ENCODE measurements around the gene NEMF. TPM values are rescaled to one million over a fixed set of nuclear protein-coding genes. Genes with fewer than 3 reads are reported as not detected.
A peak's percentile ranks its signal among the peaks of the same experiment; 100 is the strongest.

NEMF gene
- total RNA-seq, 1 donor from 2014 or later = 83.0 TPM

- no peak overlapping the region for H3K27ac ChIP-seq
- H4K20me1 ChIP-seq (ENCODE audit: low read depth) = peaks cover 19% of the 10 kb centered on the region
- H3K36me3 Mint-ChIP-seq = peaks cover 4% of the 10 kb centered on the region
- no peak overlapping the region for H2AFZ ChIP-seq (replicated peaks)
- H3K9ac ChIP-seq = no peak overlapping the region
- H3K9me3 Mint-ChIP-seq = no peaks in the 10 kb centered on the region
- H3K4me1 Mint-ChIP-seq = peaks cover 30% of the 10 kb centered on the region
- H3K4me1 ChIP-seq = peaks cover 20% of the 10 kb centered on the region
- no peaks in the 10 kb centered on the region for H3K27me3 ChIP-seq
- peaks cover 2% of the 10 kb centered on the region for H3K27me3 Mint-ChIP-seq (ENCODE audit: insufficient read depth, low read depth)
- H3K4me2 ChIP-seq = peak overlapping the region; percentile 91
- no peaks in the 10 kb centered on the region for H3K36me3 ChIP-seq
- H3K4me3 ChIP-seq = peak overlapping the region; percentile 78
- no peak for TF ChIP-seq EZH2phosphoT487 (IDR thresholded peaks at IDR 0.05)
- no peak for TF ChIP-seq EZH2 (IDR thresholded peaks at IDR 0.05)
- no peak for TF ChIP-seq CTCF (IDR thresholded peaks at IDR 0.05)
- H3K4me3 Mint-ChIP-seq = peak overlapping the region; percentile 98
- H3F3A ChIP-seq (ENCODE audit: low read depth) = peaks cover 18% of the 10 kb centered on the region
- H3K9me3 ChIP-seq (ENCODE audit: low read depth) = no peaks in the 10 kb centered on the region
- peaks cover 37% of the 10 kb centered on the region for H3K79me2 ChIP-seq (ENCODE audit: low read depth)
- no peak for DNase-seq (ENCODE audit: low spot score)
- H3K27ac Mint-ChIP-seq = peak overlapping the region; percentile 97
These were observed 82.9 kb downstream of the NEMF start for GRCh38 chr14:49769581-49770211.

- peak overlapping the region; percentile 78 for H3K4me3 ChIP-seq
- no peaks in the 10 kb centered on the region for H3K27me3 ChIP-seq
- peak overlapping the region; percentile 97 for H3K27ac Mint-ChIP-seq
- H3K27me3 Mint-ChIP-seq (ENCODE audit: insufficient read depth, low read depth) = peaks cover 2% of the 10 kb centered on the region
- no peaks in the 10 kb centered on the region for H3K9me3 ChIP-seq (ENCODE audit: low read depth)
- peak overlapping the region; percentile 89 for H3K9ac ChIP-seq
- no peak for TF ChIP-seq EZH2phosphoT487 (IDR thresholded peaks at IDR 0.05)
- no peak for TF ChIP-seq CTCF (IDR thresholded peaks at IDR 0.05)
- no peak for TF ChIP-seq EZH2 (IDR thresholded peaks at IDR 0.05)
- DNase-seq (ENCODE audit: low spot score) = peak; percentile 5
- no peaks in the 10 kb centered on the region for H3K9me3 Mint-ChIP-seq
- H3K4me2 ChIP-seq = peak overlapping the region; percentile 91
- H3K36me3 Mint-ChIP-seq = peaks cover 3% of the 10 kb centered on the region
- peak overlapping the region; percentile 98 for H3K4me3 Mint-ChIP-seq
- peaks cover 30% of the 10 kb centered on the region for H3K4me1 Mint-ChIP-seq
- H3F3A ChIP-seq (ENCODE audit: low read depth) = peaks cover 17% of the 10 kb centered on the region
- peaks cover 37% of the 10 kb centered on the region for H3K79me2 ChIP-seq (ENCODE audit: low read depth)
- H3K27ac ChIP-seq = no peak overlapping the region
- peaks cover 20% of the 10 kb centered on the region for H3K4me1 ChIP-seq
- H3K36me3 ChIP-seq = no peaks in the 10 kb centered on the region
- no peak overlapping the region for H2AFZ ChIP-seq (replicated peaks)
- H4K20me1 ChIP-seq (ENCODE audit: low read depth) = peaks cover 19% of the 10 kb centered on the region
These were observed 83.4 kb downstream of the NEMF start for GRCh38 chr14:49769171-49769570.

- peaks cover 30% of the 10 kb centered on the region for H3K4me1 Mint-ChIP-seq
- TF ChIP-seq EZH2 (IDR thresholded peaks at IDR 0.05) (peak; percentile 11), CTCF (IDR thresholded peaks at IDR 0.05) (no peak), EZH2phosphoT487 (IDR thresholded peaks at IDR 0.05) (no peak)
- H4K20me1 ChIP-seq (ENCODE audit: low read depth) = peaks cover 19% of the 10 kb centered on the region
- H3K4me3 Mint-ChIP-seq = peak overlapping the region; percentile 98
- H3K9me3 Mint-ChIP-seq = no peaks in the 10 kb centered on the region
- no peaks in the 10 kb centered on the region for H3K9me3 ChIP-seq (ENCODE audit: low read depth)
- H3K27me3 Mint-ChIP-seq (ENCODE audit: insufficient read depth, low read depth) = peaks cover 4% of the 10 kb centered on the region
- H3K4me2 ChIP-seq = peak overlapping the region; percentile 91
- peaks cover 20% of the 10 kb centered on the region for H3K4me1 ChIP-seq
- peaks cover 17% of the 10 kb centered on the region for H3F3A ChIP-seq (ENCODE audit: low read depth)
- DNase-seq (ENCODE audit: low spot score) = peak; percentile 70
- H3K79me2 ChIP-seq (ENCODE audit: low read depth) = peaks cover 37% of the 10 kb centered on the region
- H3K9ac ChIP-seq = peak overlapping the region; percentile 89
- peak overlapping the region; percentile 78 for H3K4me3 ChIP-seq
- peak overlapping the region; percentile 85 for H2AFZ ChIP-seq (replicated peaks)
- H3K27me3 ChIP-seq = no peaks in the 10 kb centered on the region
- H3K27ac ChIP-seq = peak overlapping the region; percentile 77
- H3K27ac Mint-ChIP-seq = peak overlapping the region; percentile 97
- H3K36me3 Mint-ChIP-seq = peaks cover 3% of the 10 kb centered on the region
- no peaks in the 10 kb centered on the region for H3K36me3 ChIP-seq
These were observed 84.1 kb downstream of the NEMF start for GRCh38 chr14:49768301-49769121.
